Activated T-helper 1 cell treated with anti-CD3 and anti-CD28 coated beads, Interleukin-12 subunit alpha, Interleukin-12 subunit beta, Interleukin-2, Interleukin-4 antibody, amounts not matched to agents 30 ng/mL and 10 ng/mL and 1 ng/mL, durations not matched to agents 14 hours and 24 hours and 36 hours (primary cell): ENCODE results near the gene RALGPS1. TPM values are rescaled to one million over a fixed set of nuclear protein-coding genes. Genes with fewer than 3 reads are reported as not detected.

Experiments
- DNase-seq: peaks from one replicate; pipeline ENCODE4 v3.0.0; 2021; ENCODE audit warnings: low spot score
- H3K27ac Mint-ChIP-seq: one replicate; pipeline ENCODE4 v1.8.0; 2021; ENCODE audit warnings: mild to moderate bottlenecking, mixed read lengths
- H3K27me3 Mint-ChIP-seq: one replicate; pipeline ENCODE4 v1.8.0; 2022; ENCODE audit warnings: mild to moderate bottlenecking, moderate library complexity, mixed read lengths; ENCODE audit not compliant: insufficient read depth
- H3K36me3 Mint-ChIP-seq: one replicate; pipeline ENCODE4 v1.8.0; 2021; ENCODE audit warnings: low read depth, mixed read lengths
- H3K4me1 Mint-ChIP-seq: one replicate; pipeline ENCODE4 v1.8.0; 2021; ENCODE audit warnings: low read depth, mixed read lengths
- H3K4me3 Mint-ChIP-seq: one replicate; pipeline ENCODE4 v1.8.0; 2021; ENCODE audit warnings: mild to moderate bottlenecking, moderate library complexity, mixed read lengths
- H3K9me3 Mint-ChIP-seq: one replicate; pipeline ENCODE4 v1.8.0; 2021; ENCODE audit warnings: mixed read lengths
- intact Hi-C: fragments of 100-400 bp; cut with micrococcal nuclease; formaldehyde crosslinking; loops from one replicate; pipeline ENCODE4 v1.15.1; 2024
- total RNA-seq: library from RNA; stranded (reverse); gene quantifications from 2 replicates; pipeline ENCODE4 v1.2.3, GENCODE V29; 2022

The RALGPS1 gene
- total RNA-seq = 1.4 and 1.8 TPM in 2 replicates

DNA sequence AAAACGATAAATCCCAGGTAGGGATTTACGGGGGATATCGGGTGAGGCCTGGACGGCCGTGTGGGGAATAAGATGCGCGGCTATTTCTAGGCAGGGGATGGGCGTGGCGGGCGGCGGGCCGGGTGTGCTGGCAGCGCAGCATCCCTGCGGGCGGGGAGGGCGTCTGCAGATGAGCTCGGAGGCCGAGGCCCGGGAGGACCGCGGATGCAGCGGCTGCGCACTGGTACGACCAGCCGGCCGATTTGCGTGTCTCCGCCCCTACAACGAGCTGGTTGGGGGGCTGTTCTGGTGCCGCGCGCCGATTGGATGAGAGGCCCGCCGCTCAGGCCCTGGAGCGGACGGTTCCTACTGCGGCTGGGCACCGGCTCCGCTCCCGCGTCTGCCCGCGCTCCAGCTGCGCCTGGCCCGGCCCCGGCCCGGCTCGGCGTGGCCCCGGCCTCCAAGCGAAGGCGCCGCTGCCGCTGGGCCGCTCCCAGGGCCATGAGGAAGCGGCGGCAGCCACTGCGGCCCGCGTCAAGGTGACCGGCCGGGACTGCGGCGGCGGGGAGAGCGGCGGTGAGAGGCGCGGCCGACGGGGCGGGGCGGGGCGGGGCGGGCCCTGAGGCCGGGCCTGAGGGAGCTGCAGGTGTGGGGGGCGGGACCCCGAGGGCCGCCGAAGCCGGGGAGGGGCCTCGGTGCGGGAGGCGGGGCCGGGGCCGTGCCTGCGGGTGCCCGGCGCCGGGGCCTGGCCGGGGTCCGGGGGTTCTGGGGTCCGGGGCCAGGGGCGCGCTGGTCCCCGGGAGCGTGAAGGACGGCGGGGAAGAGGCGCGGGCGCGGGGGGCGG is at the start of gene RALGPS1:
Gene RALGPS1 (plus strand): TSS at position 325 of the 823 bp plus-strand sequence. CDS start 47,508 bp downstream, outside the sequence.
- Mint-ChIP-seq H3K4me1 (peaks cover 6% of the 10 kb centered on the region), H3K27ac (no peak within 1 kb of the TSS), H3K9me3 (no peaks in the 10 kb centered on the region), H3K4me3 (peak within 1 kb of the TSS; percentile 73), H3K27me3 (peaks cover 17% of the 10 kb centered on the region), H3K36me3 (no peaks in the 10 kb centered on the region)
- intact Hi-C loops = loop anchor here (1.0 to 5.0 kb wide), 7 partner anchors 54 to 856 kb away; partner anchors contain the start of genes SLC2A8, ZBTB34 and ZBTB43
- peak; percentile 91 for DNase-seq

GRCh38 chr9:126869368-126869767 is 45.2 kb upstream of the RALGPS1 start:
- peaks cover 23% of the 10 kb centered on the region for H3K36me3 Mint-ChIP-seq
- H3K4me1 Mint-ChIP-seq = no peaks in the 10 kb centered on the region
- no peak overlapping the region for H3K4me3 Mint-ChIP-seq

GRCh38 chr9:126872516-126872915 is 42.1 kb upstream of the RALGPS1 start:
- Mint-ChIP-seq H3K4me1 (peaks cover 15% of the 10 kb centered on the region), H3K9me3 (no peaks in the 10 kb centered on the region), H3K4me3 (no peak overlapping the region), H3K27me3 (no peaks in the 10 kb centered on the region), H3K27ac (no peak overlapping the region), H3K36me3 (peaks cover 12% of the 10 kb centered on the region)
- DNase-seq = no peak
- intact Hi-C loops = no loop called here

More at GRCh38 chr9:126869368-126869767, 45.2 kb upstream of the RALGPS1 start:
- DNase-seq = no peak
- intact Hi-C loops = no loop called here
- Mint-ChIP-seq H3K27ac (no peak overlapping the region), H3K9me3 (no peaks in the 10 kb centered on the region), H3K27me3 (no peaks in the 10 kb centered on the region)

- Mint-ChIP-seq H3K27me3 (no peaks in the 10 kb centered on the region), H3K9me3 (no peaks in the 10 kb centered on the region), H3K4me1 (peaks cover 17% of the 10 kb centered on the region), H3K36me3 (peaks cover 12% of the 10 kb centered on the region), H3K4me3 (no peak overlapping the region), H3K27ac (no peak overlapping the region)
- intact Hi-C loops = no loop called here
- DNase-seq = no peak
These were observed 39.9 kb upstream of the RALGPS1 start for GRCh38 chr9:126874546-126875314.

DNA sequence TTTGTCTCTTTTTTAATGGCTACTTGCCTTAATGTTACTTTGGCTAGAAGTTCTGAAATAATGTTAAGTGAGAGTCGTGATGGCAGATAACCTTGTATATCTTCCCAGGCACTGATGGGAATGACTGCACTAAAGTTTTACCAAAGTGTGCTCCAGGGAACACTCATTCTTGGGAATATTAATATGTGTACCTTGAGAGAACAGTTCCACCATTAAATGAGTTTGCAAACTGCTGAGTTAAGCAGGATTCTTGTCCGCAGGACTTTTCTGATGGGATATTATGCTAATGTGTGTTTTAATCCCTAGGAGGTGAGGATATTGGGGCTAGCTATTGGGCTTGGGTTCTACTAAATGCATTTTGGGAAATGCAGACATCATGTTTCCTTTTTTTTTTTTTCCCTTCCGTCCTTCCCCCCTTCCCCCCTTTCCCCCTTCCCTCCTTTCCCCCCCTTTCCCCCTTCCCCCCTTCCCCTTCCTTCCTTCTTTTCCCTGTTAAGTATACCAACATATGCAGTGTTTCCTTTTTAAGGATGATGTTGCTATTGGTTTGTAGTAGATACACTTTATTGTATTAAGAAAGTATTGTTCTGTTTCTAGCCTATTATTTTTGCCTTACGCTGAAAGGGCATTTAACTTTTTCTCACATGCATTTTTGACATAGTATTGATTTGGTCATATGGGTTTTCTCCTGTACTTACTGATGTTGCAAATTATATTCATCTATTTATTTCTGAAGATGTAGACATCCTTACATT is 38.6 kb upstream of the RALGPS1 start:
- intact Hi-C loops = no loop called here
- Mint-ChIP-seq H3K9me3 (no peaks in the 10 kb centered on the region), H3K36me3 (peaks cover 21% of the 10 kb centered on the region), H3K4me3 (no peak overlapping the region), H3K27ac (no peak overlapping the region), H3K4me1 (peaks cover 17% of the 10 kb centered on the region), H3K27me3 (no peaks in the 10 kb centered on the region)
- DNase-seq = no peak

DNA sequence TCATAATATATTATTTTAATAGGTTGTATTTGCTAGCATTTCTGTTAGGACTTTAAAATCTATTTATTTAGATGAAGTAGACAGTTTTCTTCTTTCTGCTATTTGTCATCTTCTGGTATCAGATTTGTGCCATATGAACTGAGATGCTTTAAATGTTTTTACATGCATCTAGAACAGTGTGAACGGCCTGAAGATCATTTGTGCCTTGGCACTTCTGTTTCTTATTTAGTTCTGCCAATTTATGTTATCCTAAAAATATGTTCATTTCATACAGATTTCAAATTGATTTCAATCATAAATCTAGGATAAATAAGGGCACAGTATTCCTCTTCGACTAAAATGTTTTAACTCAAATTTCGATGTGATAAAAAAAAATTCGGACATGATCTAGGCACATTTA is 38.1 kb upstream of the RALGPS1 start:
- Mint-ChIP-seq H3K4me3 (no peak overlapping the region), H3K9me3 (no peaks in the 10 kb centered on the region), H3K27ac (no peak overlapping the region), H3K4me1 (peaks cover 17% of the 10 kb centered on the region), H3K36me3 (peaks cover 21% of the 10 kb centered on the region), H3K27me3 (no peaks in the 10 kb centered on the region)
- intact Hi-C loops = no loop called here
- DNase-seq = no peak

DNA sequence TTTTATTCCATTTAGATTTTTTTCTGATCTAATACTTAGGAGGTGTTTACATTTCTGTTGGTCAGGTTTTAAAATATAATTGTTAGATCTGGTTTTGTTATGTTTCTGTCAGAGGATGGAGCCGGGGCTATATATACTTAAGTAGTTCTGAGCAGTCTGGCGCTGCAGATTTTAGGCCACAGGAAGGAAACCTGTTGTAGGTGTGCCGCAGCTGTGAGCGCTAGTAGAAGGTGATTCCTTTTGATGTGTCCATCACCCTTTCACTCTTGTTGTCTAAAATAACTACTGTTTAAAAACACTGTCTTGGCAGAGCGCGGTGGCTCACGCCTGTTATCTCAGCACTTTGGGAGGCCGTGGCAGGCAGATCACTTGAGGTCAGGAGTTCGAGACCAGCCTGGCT is 37.2 kb upstream of the RALGPS1 start:
- intact Hi-C loops = no loop called here
- Mint-ChIP-seq H3K27ac (no peak overlapping the region), H3K27me3 (no peaks in the 10 kb centered on the region)

DNA sequence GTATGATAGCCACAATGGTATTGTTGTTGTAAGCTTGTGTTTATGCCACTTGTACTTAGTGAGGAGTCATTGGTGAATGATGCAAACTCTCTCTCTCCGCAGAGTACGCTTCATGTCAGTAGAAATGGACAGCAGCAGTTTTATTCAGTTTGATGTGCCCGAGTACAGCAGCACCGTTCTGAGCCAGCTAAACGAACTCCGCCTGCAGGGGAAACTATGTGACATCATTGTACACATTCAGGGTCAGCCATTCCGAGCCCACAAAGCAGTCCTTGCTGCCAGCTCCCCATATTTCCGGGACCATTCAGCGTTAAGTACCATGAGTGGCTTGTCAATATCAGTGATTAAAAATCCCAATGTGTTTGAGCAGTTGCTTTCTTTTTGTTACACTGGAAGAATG is 35.3 kb upstream of the RALGPS1 start:
- Mint-ChIP-seq H3K27ac (no peak overlapping the region), H3K4me1 (peaks cover 17% of the 10 kb centered on the region), H3K27me3 (no peaks in the 10 kb centered on the region), H3K9me3 (no peaks in the 10 kb centered on the region), H3K4me3 (no peak overlapping the region), H3K36me3 (peaks cover 23% of the 10 kb centered on the region)
- intact Hi-C loops = no loop called here
- DNase-seq = no peak

More for the DNA sequence above, 37.2 kb upstream of the RALGPS1 start:
- peaks cover 23% of the 10 kb centered on the region for H3K36me3 Mint-ChIP-seq
- peaks cover 17% of the 10 kb centered on the region for H3K4me1 Mint-ChIP-seq
- no peak for DNase-seq
- H3K4me3 Mint-ChIP-seq = no peak overlapping the region
- H3K9me3 Mint-ChIP-seq = no peaks in the 10 kb centered on the region

DNA sequence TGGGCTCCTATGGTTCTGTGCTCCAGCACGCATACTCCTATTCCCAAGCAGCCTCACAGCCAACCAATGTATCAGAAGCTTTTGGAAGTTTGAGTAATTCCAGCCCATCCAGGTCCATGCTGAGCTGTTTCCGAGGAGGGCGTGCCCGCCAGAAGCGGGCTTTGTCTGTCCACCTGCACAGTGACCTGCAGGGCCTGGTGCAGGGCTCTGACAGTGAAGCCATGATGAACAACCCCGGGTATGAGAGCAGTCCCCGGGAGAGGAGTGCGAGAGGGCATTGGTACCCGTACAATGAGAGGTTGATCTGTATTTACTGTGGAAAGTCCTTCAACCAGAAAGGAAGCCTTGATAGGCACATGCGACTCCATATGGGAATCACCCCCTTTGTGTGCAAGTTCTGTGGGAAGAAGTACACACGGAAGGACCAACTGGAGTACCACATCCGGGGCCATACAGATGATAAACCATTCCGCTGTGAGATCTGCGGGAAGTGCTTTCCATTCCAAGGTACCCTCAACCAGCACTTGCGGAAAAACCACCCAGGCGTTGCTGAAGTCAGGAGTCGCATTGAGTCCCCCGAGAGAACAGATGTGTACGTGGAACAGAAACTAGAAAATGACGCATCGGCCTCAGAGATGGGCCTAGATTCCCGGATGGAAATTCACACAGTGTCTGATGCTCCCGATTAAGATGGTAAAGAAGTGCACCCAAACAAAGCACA is 34.2 kb upstream of the RALGPS1 start:
- H3K36me3 Mint-ChIP-seq = peaks cover 23% of the 10 kb centered on the region
- intact Hi-C loops = no loop called here
- H3K4me1 Mint-ChIP-seq = peaks cover 17% of the 10 kb centered on the region
- no peak overlapping the region for H3K27ac Mint-ChIP-seq
- no peak for DNase-seq
- no peak overlapping the region for H3K4me3 Mint-ChIP-seq
- H3K9me3 Mint-ChIP-seq = no peaks in the 10 kb centered on the region
- H3K27me3 Mint-ChIP-seq = no peaks in the 10 kb centered on the region

DNA sequence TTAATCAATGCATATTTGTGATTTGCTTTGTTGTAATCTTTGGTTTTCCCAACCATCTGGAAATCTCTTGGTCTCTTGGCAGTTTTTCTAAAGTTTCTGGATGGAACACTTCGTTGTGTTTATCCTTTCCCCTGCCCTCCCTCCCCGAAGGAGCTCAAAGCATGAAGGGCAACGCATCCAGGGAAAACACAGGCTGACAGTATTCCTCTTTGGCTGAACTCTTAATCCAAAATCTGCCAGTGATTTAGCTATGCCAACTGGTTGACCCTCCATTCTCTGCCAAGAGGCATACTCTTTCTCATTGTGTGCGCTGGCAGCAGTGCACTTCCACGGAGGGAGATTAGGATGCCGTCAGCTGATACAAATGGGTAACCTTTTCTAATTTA is 33.6 kb upstream of the RALGPS1 start:
- Mint-ChIP-seq H3K36me3 (peaks cover 23% of the 10 kb centered on the region), H3K4me3 (no peak overlapping the region), H3K27ac (no peak overlapping the region), H3K9me3 (no peaks in the 10 kb centered on the region), H3K27me3 (no peaks in the 10 kb centered on the region), H3K4me1 (peaks cover 17% of the 10 kb centered on the region)
- no peak for DNase-seq
- intact Hi-C loops = no loop called here

- Mint-ChIP-seq H3K4me1 (peaks cover under 1% of the 10 kb centered on the region), H3K4me3 (no peak overlapping the region), H3K27me3 (no peaks in the 10 kb centered on the region), H3K9me3 (no peaks in the 10 kb centered on the region), H3K27ac (no peak overlapping the region), H3K36me3 (peaks cover 19% of the 10 kb centered on the region)
- DNase-seq = no peak
- intact Hi-C loops = no loop called here
These were observed 31.8 kb upstream of the RALGPS1 start for GRCh38 chr9:126882746-126883145.

GRCh38 chr9:126883636-126884035 is 30.9 kb upstream of the RALGPS1 start:
- no peak overlapping the region for H3K4me3 Mint-ChIP-seq
- no peaks in the 10 kb centered on the region for H3K27me3 Mint-ChIP-seq
- H3K9me3 Mint-ChIP-seq = no peaks in the 10 kb centered on the region
- no peaks in the 10 kb centered on the region for H3K4me1 Mint-ChIP-seq
- no peak for DNase-seq
- intact Hi-C loops = no loop called here
- H3K36me3 Mint-ChIP-seq = peaks cover 19% of the 10 kb centered on the region
- H3K27ac Mint-ChIP-seq = no peak overlapping the region
